Kidney tubule cell (primary cell): ENCODE measurements around the gene DENND4A.

Source experiments
- DNase-seq: peaks from one replicate; pipeline ENCODE4 v3.0.0-alpha.2; 2018; ENCODE audit warnings: low spot score

The DENND4A gene

GRCh38 chr15:65792138-65792987, at the start of gene DENND4A:
Gene DENND4A (minus strand): TSS chr15:65792293. CDS start chr15:65756450, 35,843 bp downstream.
- DNase-seq: peak; percentile 98

- peak; percentile 73 for DNase-seq
These were observed 49.2 kb upstream of the DENND4A start for GRCh38 chr15:65841121-65841930.

- no peak for DNase-seq
These were observed 47.9 kb upstream of the DENND4A start for GRCh38 chr15:65839985-65840384.

GRCh38 chr15:65839354-65839901, 47.3 kb upstream of the DENND4A start:
- DNase-seq: no peak

GRCh38 chr15:65837301-65838294, 45.5 kb upstream of the DENND4A start:
- peak; percentile 32 for DNase-seq

GRCh38 chr15:65836665-65837064, 44.6 kb upstream of the DENND4A start:
- no peak for DNase-seq

GRCh38 chr15:65835447-65835846, 43.4 kb upstream of the DENND4A start:
- DNase-seq: no peak

- DNase-seq: no peak
These were observed 42.6 kb upstream of the DENND4A start for GRCh38 chr15:65834603-65835282.

GRCh38 chr15:65833501-65834205, 41.6 kb upstream of the DENND4A start:
- DNase-seq: peak; percentile 30

- peak; percentile 95 for DNase-seq
These were observed 40.7 kb upstream of the DENND4A start for GRCh38 chr15:65832549-65833364.

GRCh38 chr15:65829130-65829764, 37.2 kb upstream of the DENND4A start:
- DNase-seq: peak; percentile 34

GRCh38 chr15:65828585-65828984, 36.5 kb upstream of the DENND4A start:
- no peak for DNase-seq

- DNase-seq: peak; percentile 61
These were observed 35.0 kb upstream of the DENND4A start for GRCh38 chr15:65827065-65827464.

- DNase-seq: no peak
These were observed 33.0 kb upstream of the DENND4A start for GRCh38 chr15:65824941-65825544.

- peak; percentile 60 for DNase-seq
These were observed 32.1 kb upstream of the DENND4A start for GRCh38 chr15:65824031-65824743.

GRCh38 chr15:65822316-65822715, 30.2 kb upstream of the DENND4A start:
- DNase-seq: no peak

- no peak for DNase-seq
These were observed 29.0 kb upstream of the DENND4A start for GRCh38 chr15:65821070-65821469.

- no peak for DNase-seq
These were observed 27.5 kb upstream of the DENND4A start for GRCh38 chr15:65819563-65819960.
